ENCODE results near the gene HCLS1. TPM values are rescaled to one million over a fixed set of nuclear protein-coding genes. Genes with fewer than 3 reads are reported as not detected.
"Not testable (repeated sequence)": the region's sequence is repeated elsewhere in the genome, so short reads cannot be mapped to it uniquely, and the experiment has no call there.

Gene HCLS1
- total RNA-seq, 1 donor from 2014 or later = 37.4 TPM

GRCh38 chr3:121595765-121596406, 64.8 kb downstream of the HCLS1 start:
- no peak for DNase-seq (ENCODE audit: low spot score)

GRCh38 chr3:121594850-121595249, 65.9 kb downstream of the HCLS1 start:
- DNase-seq (ENCODE audit: low spot score) = no peak

- not testable (repeated sequence) for DNase-seq (ENCODE audit: low spot score)
These were observed 66.9 kb downstream of the HCLS1 start for GRCh38 chr3:121593806-121594205.

GRCh38 chr3:121592856-121593702, 67.6 kb downstream of the HCLS1 start, which contains the start of gene FBXO40:
FBXO40 (plus strand) TSS chr3:121593379; CDS start chr3:121620576, 27,197 bp downstream.
- no peak for DNase-seq (ENCODE audit: low spot score)

- DNase-seq (ENCODE audit: low spot score) = no peak
These were observed 76.3 kb downstream of the HCLS1 start for GRCh38 chr3:121584418-121584817.

- DNase-seq (ENCODE audit: low spot score) = no peak
These were observed 79.0 kb downstream of the HCLS1 start for GRCh38 chr3:121581691-121582090.

Other genes with a start within 250 kb of the HCLS1 start
- gene POLQ, start 114.9 kb downstream of the HCLS1 start, total RNA-seq = 0.83 TPM
- gene ARGFX, start 93.0 kb downstream of the HCLS1 start, total RNA-seq = not detected
- 0.23 TPM for gene FBXO40, start 67.5 kb downstream of the HCLS1 start, total RNA-seq
- 92.7 TPM for gene GOLGB1, start 88.8 kb upstream of the HCLS1 start, total RNA-seq
- gene IQCB1, start 174.2 kb upstream of the HCLS1 start, total RNA-seq = 37.2 TPM
- 9.3 TPM for gene EAF2, start 174.3 kb upstream of the HCLS1 start, total RNA-seq
- 39.2 TPM for gene SLC15A2, start 233.5 kb upstream of the HCLS1 start, total RNA-seq